Measurements from ENCODE around the gene MSANTD2.

Gene MSANTD2

DNA sequence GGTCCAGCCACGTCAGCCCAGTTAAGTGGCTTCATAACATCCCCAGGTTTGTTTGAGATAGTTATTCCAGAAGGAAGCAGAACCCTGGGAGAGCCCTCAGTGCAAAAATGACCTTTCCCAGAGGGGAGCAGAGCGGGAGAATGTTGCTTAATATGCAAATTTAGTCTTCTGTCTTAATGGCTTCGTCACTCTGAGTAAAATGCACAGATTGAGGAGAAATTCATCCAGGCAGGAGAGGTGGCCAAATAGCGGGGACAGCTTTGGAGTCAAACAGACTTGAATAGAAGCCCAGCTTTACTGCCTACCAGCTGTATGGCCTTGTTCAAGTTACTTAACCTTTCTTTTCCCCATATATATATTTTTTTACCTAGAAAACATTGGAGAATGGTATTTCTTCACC is 72.7 kb downstream of the MSANTD2 start:
- DNase-seq (ENCODE audit: low read depth): no peak
- H3K4me3 ChIP-seq (ENCODE audit: low read depth, low read length): no peak overlapping the region
- TF ChIP-seq, protein P1, sequence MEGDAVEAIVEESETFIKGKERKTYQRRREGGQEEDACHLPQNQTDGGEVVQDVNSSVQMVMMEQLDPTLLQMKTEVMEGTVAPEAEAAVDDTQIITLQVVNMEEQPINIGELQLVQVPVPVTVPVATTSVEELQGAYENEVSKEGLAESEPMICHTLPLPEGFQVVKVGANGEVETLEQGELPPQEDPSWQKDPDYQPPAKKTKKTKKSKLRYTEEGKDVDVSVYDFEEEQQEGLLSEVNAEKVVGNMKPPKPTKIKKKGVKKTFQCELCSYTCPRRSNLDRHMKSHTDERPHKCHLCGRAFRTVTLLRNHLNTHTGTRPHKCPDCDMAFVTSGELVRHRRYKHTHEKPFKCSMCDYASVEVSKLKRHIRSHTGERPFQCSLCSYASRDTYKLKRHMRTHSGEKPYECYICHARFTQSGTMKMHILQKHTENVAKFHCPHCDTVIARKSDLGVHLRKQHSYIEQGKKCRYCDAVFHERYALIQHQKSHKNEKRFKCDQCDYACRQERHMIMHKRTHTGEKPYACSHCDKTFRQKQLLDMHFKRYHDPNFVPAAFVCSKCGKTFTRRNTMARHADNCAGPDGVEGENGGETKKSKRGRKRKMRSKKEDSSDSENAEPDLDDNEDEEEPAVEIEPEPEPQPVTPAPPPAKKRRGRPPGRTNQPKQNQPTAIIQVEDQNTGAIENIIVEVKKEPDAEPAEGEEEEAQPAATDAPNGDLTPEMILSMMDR (IDR thresholded peaks at IDR 0.05; ENCODE audit: insufficient read depth, low read depth, low read length, missing control alignments): no peak

DNA sequence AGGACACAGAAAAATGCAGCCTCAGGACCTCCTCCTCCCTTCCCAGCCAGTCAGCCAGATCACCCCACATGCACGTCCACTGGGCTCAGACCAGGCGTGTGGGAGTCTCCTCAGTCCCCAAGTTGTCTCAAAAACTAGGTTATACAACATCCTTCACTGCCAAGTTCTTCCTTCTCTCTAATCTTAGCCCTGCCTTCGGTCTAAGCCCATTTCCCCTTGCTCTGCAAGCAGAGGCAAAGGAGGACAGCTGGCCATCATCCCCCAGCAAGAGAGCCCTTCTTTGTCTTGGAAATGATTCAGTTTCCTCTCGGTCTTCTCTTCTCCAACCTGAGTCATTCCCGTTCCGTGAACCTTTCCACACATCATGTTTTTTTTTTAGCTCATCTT is 74.5 kb downstream of the MSANTD2 start:
- DNase-seq (ENCODE audit: low read depth): no peak
- TF ChIP-seq, protein P1 (IDR thresholded peaks at IDR 0.05; ENCODE audit: insufficient read depth, low read depth, low read length, missing control alignments): no peak
- no peak overlapping the region for H3K4me3 ChIP-seq (ENCODE audit: low read depth, low read length)

DNA sequence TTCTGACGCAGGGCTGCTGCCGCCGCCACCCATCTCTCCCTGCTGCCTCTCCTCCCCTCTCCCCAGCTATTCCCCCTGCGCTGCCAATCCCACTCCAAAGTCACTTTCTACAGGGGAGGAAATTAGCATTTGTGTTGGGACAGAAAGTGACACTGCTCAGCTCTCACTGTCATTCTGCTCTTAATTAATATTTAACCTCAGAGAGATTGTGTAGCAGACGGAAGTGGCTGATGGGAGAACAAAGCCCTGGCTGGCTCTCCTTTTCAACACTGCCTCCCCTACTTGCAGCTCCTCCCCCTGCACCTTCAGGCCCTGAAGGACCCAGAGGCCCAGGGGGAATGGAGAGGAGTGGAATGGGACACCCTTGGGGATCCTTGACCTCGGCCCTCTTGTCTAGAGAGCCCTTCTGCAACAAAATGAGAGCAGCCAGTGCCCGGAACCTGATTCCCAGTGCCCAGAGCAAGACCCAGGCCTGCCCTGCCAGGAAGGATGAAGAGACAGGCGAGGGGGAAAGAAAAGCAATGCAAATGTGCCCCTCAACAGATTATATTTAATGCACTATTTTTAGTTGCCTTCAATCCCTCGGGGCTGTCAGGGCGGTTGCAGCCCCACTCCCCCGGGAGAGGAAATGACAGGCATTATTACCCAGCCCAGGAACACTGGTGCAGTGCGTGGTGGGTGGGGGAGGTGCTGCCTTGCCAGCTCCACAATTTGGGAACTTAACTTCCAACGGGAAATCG is 75.1 kb downstream of the MSANTD2 start:
- no peak for DNase-seq (ENCODE audit: low read depth)
- no peak overlapping the region for H3K4me3 ChIP-seq (ENCODE audit: low read depth, low read length)
- TF ChIP-seq, protein P1 (IDR thresholded peaks at IDR 0.05; ENCODE audit: insufficient read depth, low read depth, low read length, missing control alignments): no peak

DNA sequence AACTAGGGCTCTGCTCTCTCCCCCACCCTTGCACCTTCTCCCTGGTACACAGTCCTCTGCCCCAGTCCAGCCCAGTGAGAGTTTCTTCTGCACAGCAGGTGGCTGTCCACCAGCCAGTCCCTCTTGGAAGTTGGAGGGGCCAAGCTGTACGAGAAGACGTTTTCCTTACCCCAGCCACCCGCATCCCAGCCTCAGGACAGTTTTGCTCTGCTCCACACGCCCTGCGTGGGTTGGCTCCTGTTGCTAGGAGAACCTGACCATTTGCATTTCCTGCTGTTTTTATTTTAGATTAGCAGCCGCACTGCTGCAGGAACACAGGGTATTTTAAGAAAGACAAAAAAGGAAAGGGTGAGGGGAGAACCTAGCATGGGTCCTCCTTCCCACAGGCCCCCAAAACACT is 78.0 kb downstream of the MSANTD2 start:
- TF ChIP-seq, protein P1 (IDR thresholded peaks at IDR 0.05; ENCODE audit: insufficient read depth, low read depth, low read length, missing control alignments): no peak
- DNase-seq (ENCODE audit: low read depth): no peak
- H3K4me3 ChIP-seq (ENCODE audit: low read depth, low read length): no peak overlapping the region

DNA sequence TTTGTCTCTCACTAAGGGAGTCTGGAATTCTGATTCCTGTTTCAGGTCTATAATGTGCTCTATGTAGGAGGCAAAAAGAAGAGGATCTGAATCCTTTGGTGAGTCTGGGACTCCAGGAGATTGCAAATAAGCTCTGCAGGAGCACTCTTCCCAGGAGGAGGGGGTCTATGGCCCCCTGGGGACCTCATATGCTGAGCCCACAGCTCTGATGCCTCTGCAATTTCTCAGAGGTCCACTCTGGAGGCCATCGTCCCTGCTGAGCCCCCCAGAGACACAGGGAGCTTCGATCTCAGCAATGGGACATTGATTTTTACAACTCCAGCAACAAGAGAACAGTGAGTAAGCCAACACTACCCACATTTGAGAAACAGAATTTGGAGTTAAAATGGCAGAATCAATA is 80.7 kb downstream of the MSANTD2 start:
- no peak for DNase-seq (ENCODE audit: low read depth)
- H3K4me3 ChIP-seq (ENCODE audit: low read depth, low read length): no peak overlapping the region
- TF ChIP-seq, protein P1 (IDR thresholded peaks at IDR 0.05; ENCODE audit: insufficient read depth, low read depth, low read length, missing control alignments): no peak

DNA sequence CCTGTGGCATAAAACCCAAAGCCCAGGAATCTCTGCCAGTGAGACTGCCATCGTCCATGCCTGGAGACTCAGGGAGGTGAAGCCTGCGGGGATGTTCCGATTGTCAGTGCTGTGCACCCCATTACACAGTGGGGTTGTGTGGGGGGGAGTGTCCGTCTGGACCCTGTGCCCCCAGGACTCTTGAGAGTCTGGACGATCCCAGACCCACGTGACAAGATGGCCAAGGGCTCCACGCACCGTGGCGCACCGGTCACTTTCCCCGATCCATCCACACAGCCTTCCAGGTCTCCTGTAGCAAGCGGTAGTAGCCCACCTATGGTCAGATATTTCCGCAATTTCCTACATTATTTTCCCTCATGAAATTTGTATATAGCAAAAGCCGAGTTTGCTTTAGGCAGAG is 81.4 kb downstream of the MSANTD2 start:
- TF ChIP-seq, protein P1 (IDR thresholded peaks at IDR 0.05; ENCODE audit: insufficient read depth, low read depth, low read length, missing control alignments): no peak
- H3K4me3 ChIP-seq (ENCODE audit: low read depth, low read length): no peak overlapping the region

More for the DNA sequence above, 81.4 kb downstream of the MSANTD2 start:
- no peak for DNase-seq (ENCODE audit: low read depth)
